ENCODE data around the gene APEH.
"Not testable (repeated sequence)": the region's sequence is repeated elsewhere in the genome, so short reads cannot be mapped to it uniquely, and the experiment has no call there.

The APEH gene

DNA sequence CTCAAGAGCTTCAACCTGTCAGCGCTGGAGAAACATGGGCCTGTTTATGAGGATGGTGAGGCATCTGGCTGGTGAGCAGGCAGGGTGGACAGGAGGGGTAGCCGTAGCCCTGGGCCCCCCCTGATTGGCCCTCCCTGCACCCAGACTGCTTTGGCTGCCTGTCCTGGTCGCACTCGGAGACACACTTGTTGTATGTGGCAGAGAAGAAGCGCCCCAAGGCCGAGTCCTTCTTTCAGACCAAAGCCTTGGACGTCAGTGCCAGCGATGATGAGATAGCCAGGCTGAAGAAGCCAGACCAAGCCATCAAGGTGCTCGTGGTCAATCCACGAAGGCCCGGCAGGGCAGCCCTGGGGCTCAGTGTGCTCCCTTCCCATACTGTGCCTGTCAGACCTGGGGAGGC, 1.8 kb downstream of the APEH start:
- H3K27ac ChIP-seq: no peak overlapping the region; the same call in 1 of the 2 replicates
- no peak for TF ChIP-seq CTCF (conservative IDR thresholded peaks at IDR 0.05)

GRCh38 chr3:49680493-49681231, 6.5 kb downstream of the APEH start:
- TF ChIP-seq CTCF (conservative IDR thresholded peaks at IDR 0.05) (no peak), ZFX (IDR thresholded peaks at IDR 0.05) (no peak)
- no peak overlapping the region for H3K27ac ChIP-seq

GRCh38 chr3:49681232-49681522, 7.0 kb downstream of the APEH start:
- no peak overlapping the region for H3K27ac ChIP-seq
- no peak for TF ChIP-seq ZFX (IDR thresholded peaks at IDR 0.05)
- TF ChIP-seq CTCF (conservative IDR thresholded peaks at IDR 0.05): no peak

DNA sequence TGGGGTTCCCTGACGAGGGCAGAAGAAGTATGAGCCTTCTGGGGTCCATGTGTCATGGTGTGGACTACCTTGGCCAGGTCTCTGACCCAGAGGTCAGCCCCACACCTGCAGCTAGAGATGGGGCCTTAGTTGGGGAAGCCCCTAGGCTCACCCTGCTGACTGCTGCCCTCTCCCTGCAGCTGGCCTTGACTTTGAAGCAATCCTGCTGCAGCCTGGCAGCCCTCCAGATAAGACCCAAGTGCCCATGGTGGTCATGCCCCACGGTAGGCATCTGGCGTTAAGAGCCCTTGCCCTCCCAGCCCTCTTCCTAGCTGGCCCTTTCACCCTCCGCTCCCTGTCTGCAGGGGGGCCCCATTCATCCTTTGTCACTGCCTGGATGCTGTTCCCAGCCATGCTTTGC, 7.4 kb downstream of the APEH start:
- TF ChIP-seq ZFX (IDR thresholded peaks at IDR 0.05) (no peak), CTCF (conservative IDR thresholded peaks at IDR 0.05) (no peak)
- no peak overlapping the region for H3K27ac ChIP-seq

DNA sequence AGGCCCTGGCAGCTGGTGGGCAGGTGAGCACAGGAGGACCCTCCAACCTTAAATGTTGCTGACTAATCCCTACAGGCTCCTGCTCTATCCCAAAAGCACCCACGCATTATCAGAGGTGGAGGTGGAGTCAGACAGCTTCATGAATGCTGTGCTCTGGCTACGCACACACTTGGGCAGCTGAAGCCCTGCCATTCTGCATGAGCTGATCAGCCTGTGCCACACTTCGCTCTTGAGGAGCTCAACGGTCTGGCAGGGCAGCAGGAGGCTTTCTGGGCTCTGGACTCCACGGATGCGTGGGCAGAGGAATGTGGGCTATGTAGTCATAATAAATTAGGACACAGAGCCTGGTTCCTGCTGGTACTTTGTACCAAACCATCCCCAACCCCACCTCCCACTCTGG, 9.0 kb downstream of the APEH start:
- H3K27ac ChIP-seq: no peak overlapping the region
- TF ChIP-seq CTCF (conservative IDR thresholded peaks at IDR 0.05) (no peak), ZFX (IDR thresholded peaks at IDR 0.05) (no peak)

DNA sequence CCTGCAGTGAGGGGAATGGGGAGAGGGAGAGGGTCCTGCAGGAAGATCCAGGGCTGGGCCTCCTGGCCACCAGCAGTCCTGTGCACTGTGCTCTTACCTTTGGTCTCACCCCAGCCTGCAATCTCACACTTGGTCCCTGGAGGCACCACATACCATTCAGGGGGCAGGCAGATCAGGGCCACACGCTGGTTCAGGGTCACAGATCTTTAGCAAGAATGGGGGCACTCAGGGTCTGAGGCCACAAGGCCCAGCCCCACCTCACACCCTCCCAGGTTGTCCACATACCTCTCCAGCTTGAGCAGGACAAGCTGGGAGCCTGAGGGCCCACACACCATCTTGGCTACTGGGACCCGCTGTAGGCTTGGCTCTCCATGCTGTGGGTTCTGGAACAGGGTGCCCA, 10.3 kb downstream of the APEH start:
- not testable (repeated sequence) for H3K27ac ChIP-seq

DNA sequence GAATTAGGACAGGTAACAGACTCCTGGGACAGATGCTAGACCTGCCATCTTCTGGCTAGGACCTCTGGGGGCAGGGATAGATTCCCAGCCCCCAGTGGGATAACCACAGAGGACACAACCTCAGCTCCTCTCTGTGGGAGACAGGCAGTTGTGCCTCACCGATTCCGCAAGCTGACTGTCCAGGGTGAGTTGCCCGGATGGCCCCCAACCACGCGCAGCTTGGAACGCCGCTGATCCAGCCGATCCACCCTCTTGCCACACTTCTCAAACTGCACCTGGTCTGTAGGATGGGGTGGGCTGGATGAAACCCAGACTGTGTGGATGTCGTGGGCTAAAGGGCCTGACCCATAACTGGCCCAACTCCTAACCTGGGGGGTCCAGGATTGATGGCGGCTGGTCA, 11.0 kb downstream of the APEH start:
- not testable (repeated sequence) for H3K27ac ChIP-seq

DNA sequence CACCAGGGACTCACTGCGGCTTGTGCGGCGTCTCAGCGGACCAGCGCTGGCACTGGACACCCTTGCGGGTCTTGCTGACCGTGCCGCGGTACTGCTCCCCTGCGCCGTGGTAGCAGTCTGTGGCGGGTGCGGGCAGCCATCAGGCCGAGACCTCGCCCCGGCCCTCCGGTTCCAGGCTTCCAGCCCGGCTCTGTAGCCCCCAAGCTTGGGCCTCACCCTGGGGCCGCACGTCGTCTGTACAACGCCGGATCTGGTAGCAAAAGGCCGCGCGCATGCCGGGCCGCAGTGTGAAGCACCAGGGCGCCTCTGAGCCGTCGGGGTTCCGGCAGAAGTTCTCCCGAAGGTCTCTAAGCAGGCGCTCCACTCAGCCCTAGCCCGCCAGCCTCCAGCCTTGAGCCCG, 11.7 kb downstream of the APEH start:
- not testable (repeated sequence) for H3K27ac ChIP-seq

GRCh38 chr3:49686346-49686745, 12.2 kb downstream of the APEH start:
- H3K27ac ChIP-seq: not testable (repeated sequence)

DNA sequence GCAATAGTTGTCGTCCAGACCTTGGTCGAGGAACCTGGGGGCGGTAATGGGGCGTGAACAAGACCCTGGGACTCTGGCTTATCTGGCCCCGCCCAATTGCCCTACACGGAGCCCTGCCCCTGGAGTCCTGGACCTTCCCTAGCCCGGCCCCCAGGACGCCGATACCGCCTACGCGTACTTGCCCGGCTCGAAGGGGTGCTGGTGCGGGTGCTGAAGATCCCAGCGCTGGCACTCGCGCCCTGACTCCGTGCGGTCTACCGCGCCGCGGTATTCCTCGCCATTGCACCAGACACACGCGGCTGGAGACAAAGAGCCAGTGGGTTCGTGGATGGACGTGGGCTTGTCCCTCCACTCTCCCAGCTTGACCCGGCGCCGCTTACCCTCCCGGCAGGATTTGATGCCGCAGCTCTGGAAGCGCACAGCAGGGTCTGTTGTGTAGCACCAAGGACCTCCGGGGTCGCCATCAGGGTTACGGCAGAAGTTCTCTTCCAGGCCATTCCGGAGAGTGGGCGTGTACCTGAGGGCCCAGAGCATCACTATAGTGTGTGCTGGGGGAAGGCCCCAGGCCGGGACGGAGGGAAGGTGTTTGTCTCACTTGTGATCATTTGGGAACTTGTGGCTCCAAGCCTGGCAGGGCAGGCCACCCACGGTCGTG, 12.7 kb downstream of the APEH start:
- not testable (repeated sequence) for H3K27ac ChIP-seq

- H3K27ac ChIP-seq: not testable (repeated sequence)
Measured at GRCh38 chr3:49687424-49687795, 13.3 kb downstream of the APEH start.

- peak overlapping the region; percentile 80 for H3K27ac ChIP-seq
Measured at GRCh38 chr3:49688338-49689045, 14.3 kb downstream of the APEH start.

Data from C4-2B (cell line).